HG03558 (cell line): Measurements from ENCODE around the gene ARMCX4.
"Not testable (repeated sequence)": the region's sequence is repeated elsewhere in the genome, so short reads cannot be mapped to it uniquely, and the experiment has no call there.

Source experiments
- ATAC-seq: cut with Tn5 transposase; IDR thresholded peaks from one replicate; pipeline ENCODE4 v1.9.1; 2021; ENCODE audit warnings: moderate number of reproducible peaks; ENCODE audit not compliant: unreplicated experiment; ENCODE audit errors: extremely low read depth

ARMCX4 gene

GRCh38 chrX:101485212-101485949, at the start of gene ARMCX4:
TSS of gene ARMCX4 (plus strand) at chrX:101485456. CDS start at chrX:101488590, 3,134 bp downstream.
- ATAC-seq, result no peak

- ATAC-seq, result no peak
These were observed 43.2 kb upstream of the ARMCX4 start for GRCh38 chrX:101442085-101442484.

- no peak for ATAC-seq
These were observed 36.0 kb upstream of the ARMCX4 start for GRCh38 chrX:101449279-101449678.

GRCh38 chrX:101450085-101450484, 35.2 kb upstream of the ARMCX4 start:
- no peak for ATAC-seq

- ATAC-seq, result no peak
These were observed 34.3 kb upstream of the ARMCX4 start for GRCh38 chrX:101450961-101451360.

GRCh38 chrX:101452056-101452455, 33.2 kb upstream of the ARMCX4 start:
- ATAC-seq, result no peak

- no peak for ATAC-seq
These were observed 24.6 kb upstream of the ARMCX4 start for GRCh38 chrX:101460669-101461068.

GRCh38 chrX:101462892-101463291, 22.4 kb upstream of the ARMCX4 start:
- no peak for ATAC-seq

GRCh38 chrX:101478366-101478765, 6.9 kb upstream of the ARMCX4 start:
- ATAC-seq, result no peak

GRCh38 chrX:101482296-101482695, 3.0 kb upstream of the ARMCX4 start:
- no peak for ATAC-seq

- ATAC-seq, result no peak
These were observed 1.6 kb upstream of the ARMCX4 start for GRCh38 chrX:101483705-101484104.

- ATAC-seq, result no peak
These were observed 1.1 kb upstream of the ARMCX4 start for GRCh38 chrX:101484135-101484534.

GRCh38 chrX:101488796-101489195, 3.5 kb downstream of the ARMCX4 start:
- ATAC-seq, result no peak

- no peak for ATAC-seq
These were observed 6.7 kb downstream of the ARMCX4 start for GRCh38 chrX:101491943-101492342.

- ATAC-seq, result no peak
These were observed 8.0 kb downstream of the ARMCX4 start for GRCh38 chrX:101493225-101493624.

GRCh38 chrX:101502929-101503328, 17.7 kb downstream of the ARMCX4 start:
- ATAC-seq, result not testable (repeated sequence)

GRCh38 chrX:101507372-101507771, 22.1 kb downstream of the ARMCX4 start:
- no peak for ATAC-seq

GRCh38 chrX:101507986-101508385, 22.7 kb downstream of the ARMCX4 start:
- ATAC-seq, result no peak

GRCh38 chrX:101530944-101531343, 45.7 kb downstream of the ARMCX4 start:
- no peak for ATAC-seq
